DMS 273 treated with DMSO at 0.1 percent for 48 hours (cell line): ENCODE data around the gene SCGB2A2.

Experiments used
- DNase-seq: peaks from one replicate; lab custom pipeline; 2025; lab: John Stamatoyannopoulos, UW

SCGB2A2 gene

GRCh38 chr11:62269654-62270278, at the start of gene SCGB2A2:
Gene SCGB2A2 (plus strand): TSS chr11:62270158. CDS start chr11:62270217, 59 bp downstream.
- no peak for DNase-seq

- DNase-seq, result no peak
Observed at GRCh38 chr11:62221498-62221897, 48.5 kb upstream of the SCGB2A2 start.

- no peak for DNase-seq
Observed at GRCh38 chr11:62223095-62223494, 46.9 kb upstream of the SCGB2A2 start.

- no peak for DNase-seq
Observed at GRCh38 chr11:62233730-62234129, 36.2 kb upstream of the SCGB2A2 start.

- DNase-seq, result no peak
Observed at GRCh38 chr11:62236187-62236586, 33.8 kb upstream of the SCGB2A2 start.

GRCh38 chr11:62237499-62237898, 32.5 kb upstream of the SCGB2A2 start:
- no peak for DNase-seq

GRCh38 chr11:62238151-62238550, 31.8 kb upstream of the SCGB2A2 start:
- DNase-seq, result no peak

GRCh38 chr11:62241095-62241494, 28.9 kb upstream of the SCGB2A2 start:
- no peak for DNase-seq

GRCh38 chr11:62242021-62242420, 27.9 kb upstream of the SCGB2A2 start, which contains the start of gene SCGB1D2:
Gene SCGB1D2 (plus strand): TSS chr11:62242239. CDS start chr11:62242308, 69 bp downstream.
- no peak for DNase-seq

GRCh38 chr11:62245271-62245753, 24.6 kb upstream of the SCGB2A2 start:
- no peak for DNase-seq

GRCh38 chr11:62251698-62252097, 18.3 kb upstream of the SCGB2A2 start:
- DNase-seq, result no peak

- DNase-seq, result no peak
Observed at GRCh38 chr11:62253999-62254542, 15.9 kb upstream of the SCGB2A2 start.

GRCh38 chr11:62256281-62256680, 13.7 kb upstream of the SCGB2A2 start:
- no peak for DNase-seq

GRCh38 chr11:62260261-62260953, 9.6 kb upstream of the SCGB2A2 start:
- DNase-seq, result no peak

- no peak for DNase-seq
Observed at GRCh38 chr11:62264004-62264403, 6.0 kb upstream of the SCGB2A2 start.

- no peak for DNase-seq
Observed at GRCh38 chr11:62266558-62266957, 3.4 kb upstream of the SCGB2A2 start.

GRCh38 chr11:62267050-62267449, 2.9 kb upstream of the SCGB2A2 start:
- no peak for DNase-seq

- DNase-seq, result no peak
Observed at GRCh38 chr11:62267576-62267975, 2.4 kb upstream of the SCGB2A2 start.

GRCh38 chr11:62273284-62273683, 3.3 kb downstream of the SCGB2A2 start:
- DNase-seq, result no peak

GRCh38 chr11:62273789-62274275, 3.9 kb downstream of the SCGB2A2 start:
- DNase-seq, result no peak

- no peak for DNase-seq
Observed at GRCh38 chr11:62280452-62280851, 10.5 kb downstream of the SCGB2A2 start.

GRCh38 chr11:62295504-62295903, 25.5 kb downstream of the SCGB2A2 start:
- no peak for DNase-seq

- no peak for DNase-seq
Observed at GRCh38 chr11:62298975-62299374, 29.0 kb downstream of the SCGB2A2 start, which contains the start of gene SCGB1D4. Gene SCGB1D4 (minus strand): TSS chr11:62299075. CDS start chr11:62299010, 65 bp downstream.
